Calu3 (cell line): ENCODE measurements around the gene TEX101. TPM values are rescaled to one million over a fixed set of nuclear protein-coding genes. Genes with fewer than 3 reads are reported as not detected.
"Not testable (repeated sequence)": the region's sequence is repeated elsewhere in the genome, so short reads cannot be mapped to it uniquely, and the experiment has no call there.

Experiments
- BruUV-seq: library from RNA; stranded (reverse); fragments of 400-500 nt; replicated peaks from 2 replicates; lab custom pipeline; 2021; lab: Mats Ljungman, UMichigan
- CTCF ChIA-PET: fragments of 300-600 bp; sonication (Branson Sonifier 250); formaldehyde crosslinking; loops from one replicate; lab custom pipeline; 2022; ENCODE audit warnings: antibody characterized with exemption; lab: Charles Lee
- DNase-seq: peaks from one replicate; pipeline ENCODE4 v3.0.0; 2022
- H3K27ac Mint-ChIP-seq: one replicate; pipeline ENCODE4 v1.8.0; 2022; ENCODE audit warnings: mixed read lengths; ENCODE audit not compliant: unreplicated experiment
- H3K27me3 Mint-ChIP-seq: one replicate; pipeline ENCODE4 v1.8.0; 2022; ENCODE audit warnings: mixed read lengths; ENCODE audit not compliant: unreplicated experiment
- H3K36me3 Mint-ChIP-seq: one replicate; pipeline ENCODE4 v1.8.0; 2022; ENCODE audit warnings: mild to moderate bottlenecking, moderate library complexity, mixed read lengths; ENCODE audit not compliant: insufficient read depth, unreplicated experiment
- H3K4me1 Mint-ChIP-seq: one replicate; pipeline ENCODE4 v1.8.0; 2022; ENCODE audit warnings: mild to moderate bottlenecking, low read depth, mixed read lengths; ENCODE audit not compliant: unreplicated experiment
- H3K4me3 Mint-ChIP-seq: one replicate; pipeline ENCODE4 v1.8.0; 2022; ENCODE audit warnings: mild to moderate bottlenecking, low read depth, moderate library complexity, mixed read lengths; ENCODE audit not compliant: unreplicated experiment
- H3K9me3 Mint-ChIP-seq: one replicate; pipeline ENCODE4 v1.8.0; 2022; ENCODE audit warnings: low read depth, mixed read lengths; ENCODE audit not compliant: unreplicated experiment
- CTCF ChIP-seq: fragments of 200-600 bp; IDR thresholded peaks from one replicate; pipeline ENCODE4 v1.8.0; 2022; ENCODE audit warnings: antibody characterized with exemption; ENCODE audit not compliant: unreplicated experiment
- intact Hi-C: fragments of 100-400 bp; cut with micrococcal nuclease; formaldehyde crosslinking; loops from one replicate; pipeline ENCODE4 v1.10.0; 2022; ENCODE audit not compliant: unreplicated experiment
- total RNA-seq: library from RNA; stranded (reverse); gene quantifications from 2 replicates; pipeline ENCODE4 v1.2.3, GENCODE V29; 2022

Gene TEX101
- total RNA-seq, 1 experiment from 2014 or later, result not detected

- TF ChIP-seq CTCF, result no peak
- BruUV-seq, result no TSS peak
- Mint-ChIP-seq H3K4me3 (no peak overlapping the region), H3K4me1 (peaks cover 12% of the 10 kb centered on the region), H3K9me3 (no peaks in the 10 kb centered on the region), H3K27ac (no peak overlapping the region), H3K27me3 (no peaks in the 10 kb centered on the region), H3K36me3 (no peaks in the 10 kb centered on the region)
- intact Hi-C loops, result no loop called here
- no peak for DNase-seq
- CTCF ChIA-PET, result interaction anchor here (1.2 kb wide), 1 partner anchor 77 kb away, joined by 5 read pairs; no protein-coding TSS in a partner anchor
These were observed 27.0 kb downstream of the TEX101 start for GRCh38 chr19:43441716-43442115.

- not testable (repeated sequence) for H3K27me3 Mint-ChIP-seq
- CTCF ChIA-PET, result interaction anchor here (1.4 kb wide), 1 partner anchor 75 kb away, joined by 3 read pairs; no protein-coding TSS in a partner anchor
These were observed 29.4 kb downstream of the TEX101 start for GRCh38 chr19:43444091-43444490.

GRCh38 chr19:43444531-43445287 lies 30.0 kb downstream of the TEX101 start:
- CTCF ChIA-PET, result interaction anchor here (1.4 kb wide), 1 partner anchor 75 kb away, joined by 3 read pairs; no protein-coding TSS in a partner anchor
- TF ChIP-seq CTCF, result no peak
- no peaks in the 10 kb centered on the region for H3K36me3 Mint-ChIP-seq
- no peaks in the 10 kb centered on the region for H3K9me3 Mint-ChIP-seq
- H3K27me3 Mint-ChIP-seq, result no peaks in the 10 kb centered on the region
- H3K27ac Mint-ChIP-seq, result no peak overlapping the region
- no peak overlapping the region for H3K4me3 Mint-ChIP-seq
- BruUV-seq, result no TSS peak
- no peak for DNase-seq
- H3K4me1 Mint-ChIP-seq, result peaks cover 9% of the 10 kb centered on the region
- intact Hi-C loops, result no loop called here

More at GRCh38 chr19:43444091-43444490, 29.4 kb downstream of the TEX101 start:
- H3K4me1 Mint-ChIP-seq, BruUV-seq, intact Hi-C loops, H3K4me3 Mint-ChIP-seq, H3K27ac Mint-ChIP-seq, DNase-seq, H3K9me3 Mint-ChIP-seq, H3K36me3 Mint-ChIP-seq: not testable (repeated sequence)

- Mint-ChIP-seq H3K9me3 (no peaks in the 10 kb centered on the region), H3K27ac (no peak overlapping the region), H3K4me1 (peaks cover 9% of the 10 kb centered on the region), H3K36me3 (no peaks in the 10 kb centered on the region), H3K27me3 (no peaks in the 10 kb centered on the region), H3K4me3 (no peak overlapping the region)
- CTCF ChIA-PET, result no interaction called here
- no peak for DNase-seq
- BruUV-seq, result no TSS peak
- intact Hi-C loops, result no loop called here
- TF ChIP-seq CTCF, result no peak
These were observed 30.7 kb downstream of the TEX101 start for GRCh38 chr19:43445426-43445825.
